ENCODE results near the gene CD24. TPM values are rescaled to one million over a fixed set of nuclear protein-coding genes. Genes with fewer than 3 reads are reported as not detected.
"Not testable (repeated sequence)": the region's sequence is repeated elsewhere in the genome, so short reads cannot be mapped to it uniquely, and the experiment has no call there.

The CD24 gene
- total RNA-seq, 2 experiments from 2014 or later, result not detected

- peaks cover 26% of the 10 kb centered on the region for H3K27me3 Mint-ChIP-seq (ENCODE audit: low read depth)
- CTCF ChIA-PET, result interaction anchor here (1.1 to 1.3 kb wide), 2 partner anchors 17 to 536 kb away, joined by 3 read pairs; no protein-coding TSS in a partner anchor
- H3K9me3 Mint-ChIP-seq (ENCODE audit: insufficient read depth), result no peaks in the 10 kb centered on the region
- H3K36me3 Mint-ChIP-seq (ENCODE audit: low read depth), result no peaks in the 10 kb centered on the region
- no peak for DNase-seq
- ATAC-seq, result no peak
- no peak overlapping the region for H3K27ac Mint-ChIP-seq
- H3K4me1 Mint-ChIP-seq (ENCODE audit: low read depth), result peaks cover 4% of the 10 kb centered on the region
- POLR2A ChIA-PET, result no interaction called here
- H3K4me3 Mint-ChIP-seq, result no peak overlapping the region
These were observed 6.4 kb upstream of the CD24 start for GRCh38 chr6:106980926-106981325.

GRCh38 chr6:106979435-106979884, 4.9 kb upstream of the CD24 start:
- Mint-ChIP-seq H3K27ac (no peak overlapping the region), H3K36me3 (ENCODE audit: low read depth) (no peaks in the 10 kb centered on the region), H3K4me1 (ENCODE audit: low read depth) (peaks cover 7% of the 10 kb centered on the region), H3K4me3 (no peak overlapping the region), H3K27me3 (ENCODE audit: low read depth) (peaks cover 26% of the 10 kb centered on the region), H3K9me3 (ENCODE audit: insufficient read depth) (no peaks in the 10 kb centered on the region)
- ChIA-PET CTCF (interaction anchor here (0.6 to 2.0 kb wide), 50 partner anchors 10 to 662 kb away, joined by 3 to 21 read pairs (median 4); partner anchors contain the start of gene ATG5), POLR2A (no interaction called here)
- ATAC-seq (peak; percentile 80), DNase-seq (peak; percentile 84)

- POLR2A ChIA-PET, result interaction anchor here (0.5 kb wide), 1 partner anchor 40 kb away, joined by 4 read pairs; no protein-coding TSS in a partner anchor
These were observed 2.7 kb upstream of the CD24 start for GRCh38 chr6:106977246-106977645.

GRCh38 chr6:106976270-106976669, 1.7 kb upstream of the CD24 start:
- ATAC-seq (no peak), DNase-seq (no peak)
- Mint-ChIP-seq H3K4me3 (no peak overlapping the region), H3K9me3 (ENCODE audit: insufficient read depth) (no peaks in the 10 kb centered on the region), H3K27ac (no peak overlapping the region), H3K36me3 (ENCODE audit: low read depth) (no peaks in the 10 kb centered on the region), H3K27me3 (ENCODE audit: low read depth) (peaks cover 55% of the 10 kb centered on the region), H3K4me1 (ENCODE audit: low read depth) (peaks cover 13% of the 10 kb centered on the region)
- ChIA-PET CTCF (interaction anchor here (1.1 to 1.7 kb wide), 2 partner anchors 21 to 636 kb away, joined by 3 to 7 read pairs; no protein-coding TSS in a partner anchor), POLR2A (no interaction called here)

More at GRCh38 chr6:106977246-106977645, 2.7 kb upstream of the CD24 start:
- H3K36me3 Mint-ChIP-seq (ENCODE audit: low read depth), result no peaks in the 10 kb centered on the region
- peaks cover 47% of the 10 kb centered on the region for H3K27me3 Mint-ChIP-seq (ENCODE audit: low read depth)
- no peak overlapping the region for H3K4me3 Mint-ChIP-seq
- H3K9me3 Mint-ChIP-seq (ENCODE audit: insufficient read depth), result no peaks in the 10 kb centered on the region
- ATAC-seq (no peak), DNase-seq (no peak)
- peaks cover 13% of the 10 kb centered on the region for H3K4me1 Mint-ChIP-seq (ENCODE audit: low read depth)
- no peak overlapping the region for H3K27ac Mint-ChIP-seq
- CTCF ChIA-PET, result interaction anchor here (1.7 to 1.9 kb wide), 3 partner anchors 20 to 532 kb away, joined by 4 to 7 read pairs (median 5); no protein-coding TSS in a partner anchor

GRCh38 chr6:106975738-106976064, 1.2 kb upstream of the CD24 start:
- Mint-ChIP-seq H3K27ac (no peak overlapping the region), H3K4me3 (peak overlapping the region; percentile 51), H3K4me1 (ENCODE audit: low read depth) (peaks cover 13% of the 10 kb centered on the region), H3K27me3 (ENCODE audit: low read depth) (peaks cover 55% of the 10 kb centered on the region), H3K36me3 (ENCODE audit: low read depth) (no peaks in the 10 kb centered on the region), H3K9me3 (ENCODE audit: insufficient read depth) (no peaks in the 10 kb centered on the region)
- POLR2A ChIA-PET, result no interaction called here
- ATAC-seq (no peak), DNase-seq (no peak)
- CTCF ChIA-PET, result interaction anchor here (1.1 kb wide), 1 partner anchor 636 kb away, joined by 3 read pairs; no protein-coding TSS in a partner anchor

GRCh38 chr6:106974999-106975737, 639 bp upstream of the CD24 start:
- DNase-seq (peak; percentile 24), ATAC-seq (peak; percentile 55)
- H3K9me3 Mint-ChIP-seq (ENCODE audit: insufficient read depth), result no peaks in the 10 kb centered on the region
- no peak overlapping the region for H3K27ac Mint-ChIP-seq
- POLR2A ChIA-PET, result no interaction called here
- H3K4me1 Mint-ChIP-seq (ENCODE audit: low read depth), result peaks cover 13% of the 10 kb centered on the region
- CTCF ChIA-PET, result no interaction called here
- peaks cover 55% of the 10 kb centered on the region for H3K27me3 Mint-ChIP-seq (ENCODE audit: low read depth)
- peak overlapping the region; percentile 34 for H3K4me3 Mint-ChIP-seq
- no peaks in the 10 kb centered on the region for H3K36me3 Mint-ChIP-seq (ENCODE audit: low read depth)

- ATAC-seq (no peak), DNase-seq (no peak)
- POLR2A ChIA-PET, result no interaction called here
- H3K36me3 Mint-ChIP-seq (ENCODE audit: low read depth), result no peaks in the 10 kb centered on the region
- H3K4me1 Mint-ChIP-seq (ENCODE audit: low read depth), result peaks cover 9% of the 10 kb centered on the region
- no peaks in the 10 kb centered on the region for H3K9me3 Mint-ChIP-seq (ENCODE audit: insufficient read depth)
- H3K27me3 Mint-ChIP-seq (ENCODE audit: low read depth), result peaks cover 61% of the 10 kb centered on the region
- H3K27ac Mint-ChIP-seq, result no peak overlapping the region
- H3K4me3 Mint-ChIP-seq, result peak overlapping the region; percentile 28
- CTCF ChIA-PET, result interaction anchor here (0.9 kb wide), 1 partner anchor 511 kb away, joined by 3 read pairs; no protein-coding TSS in a partner anchor
These were observed 643 bp downstream of the CD24 start for GRCh38 chr6:106973836-106974335.

GRCh38 chr6:106973018-106973835, 1.3 kb downstream of the CD24 start:
- H3K27me3 Mint-ChIP-seq (ENCODE audit: low read depth), result peaks cover 61% of the 10 kb centered on the region
- H3K4me1 Mint-ChIP-seq (ENCODE audit: low read depth), result peaks cover 9% of the 10 kb centered on the region
- no peaks in the 10 kb centered on the region for H3K9me3 Mint-ChIP-seq (ENCODE audit: insufficient read depth)
- no peak for DNase-seq
- H3K36me3 Mint-ChIP-seq (ENCODE audit: low read depth), result no peaks in the 10 kb centered on the region
- ATAC-seq, result no peak
- CTCF ChIA-PET, result interaction anchor here (0.9 kb wide), 1 partner anchor 511 kb away, joined by 3 read pairs; no protein-coding TSS in a partner anchor
- POLR2A ChIA-PET, result no interaction called here
- H3K27ac Mint-ChIP-seq, result no peak overlapping the region
- no peak overlapping the region for H3K4me3 Mint-ChIP-seq

- ATAC-seq (no peak), DNase-seq (no peak)
- Mint-ChIP-seq H3K4me1 (ENCODE audit: low read depth) (peaks cover 9% of the 10 kb centered on the region), H3K4me3 (no peak overlapping the region), H3K27me3 (ENCODE audit: low read depth) (peaks cover 59% of the 10 kb centered on the region), H3K9me3 (ENCODE audit: insufficient read depth) (no peaks in the 10 kb centered on the region), H3K27ac (no peak overlapping the region), H3K36me3 (ENCODE audit: low read depth) (no peaks in the 10 kb centered on the region)
- ChIA-PET POLR2A (no interaction called here), CTCF (no interaction called here)
These were observed 2.0 kb downstream of the CD24 start for GRCh38 chr6:106972500-106972899.

GRCh38 chr6:106970769-106971168, 3.8 kb downstream of the CD24 start:
- H3K9me3 Mint-ChIP-seq (ENCODE audit: insufficient read depth); H3K36me3 Mint-ChIP-seq (ENCODE audit: low read depth); ATAC-seq; POLR2A ChIA-PET; H3K27ac Mint-ChIP-seq; CTCF ChIA-PET; H3K4me1 Mint-ChIP-seq (ENCODE audit: low read depth); DNase-seq; H3K4me3 Mint-ChIP-seq: not testable (repeated sequence)
- peaks cover 46% of the 10 kb centered on the region for H3K27me3 Mint-ChIP-seq (ENCODE audit: low read depth)

- no peaks in the 10 kb centered on the region for H3K4me1 Mint-ChIP-seq (ENCODE audit: low read depth)
- no peaks in the 10 kb centered on the region for H3K9me3 Mint-ChIP-seq (ENCODE audit: insufficient read depth)
- DNase-seq, result no peak
- no peaks in the 10 kb centered on the region for H3K36me3 Mint-ChIP-seq (ENCODE audit: low read depth)
- no peak for ATAC-seq
- H3K27me3 Mint-ChIP-seq (ENCODE audit: low read depth), result peaks cover 36% of the 10 kb centered on the region
- ChIA-PET CTCF (no interaction called here), POLR2A (no interaction called here)
- no peak overlapping the region for H3K4me3 Mint-ChIP-seq
- H3K27ac Mint-ChIP-seq, result no peak overlapping the region
These were observed 6.5 kb downstream of the CD24 start for GRCh38 chr6:106967936-106968555.

Data from activated CD8-positive, alpha-beta T cell treated with anti-CD3 and anti-CD28 coated beads, Interleukin-2, amount 10 ng/mL, durations not matched to agents 7 days and 5 days (primary cell).